Activated CD8-positive, alpha-beta T cell treated with anti-CD3 and anti-CD28 coated beads, Interleukin-2, amount 10 ng/mL, durations not matched to agents 7 days and 5 days (primary cell): Measurements from ENCODE around the gene SHROOM2. TPM values are rescaled to one million over a fixed set of nuclear protein-coding genes. Genes with fewer than 3 reads are reported as not detected.
A peak's percentile ranks its signal among the peaks of the same experiment; 100 is the strongest.

Experiments used
- ATAC-seq: fragments of 150-1000 bp; cut with Tn5 transposase; one replicate; pipeline ENCODE4 v1.10.0; 2021; ENCODE audit warnings: moderate library complexity
- CTCF ChIA-PET: fragments of 350-600 bp; sonication (Branson Sonifier 250); formaldehyde crosslinking; loops from one replicate; lab custom pipeline; 2021; ENCODE audit warnings: antibody characterized with exemption; lab: Charles Lee
- POLR2A ChIA-PET: fragments of 350-600 bp; sonication (Branson Sonifier 250); formaldehyde crosslinking; loops from one replicate; lab custom pipeline; 2021; ENCODE audit warnings: antibody characterized with exemption; lab: Charles Lee
- DNase-seq: peaks from one replicate; pipeline ENCODE4 v3.0.0-alpha.2; 2020
- H3K27ac Mint-ChIP-seq: one replicate; pipeline ENCODE4 v1.8.0; 2021; ENCODE audit warnings: mild to moderate bottlenecking, mixed read lengths
- H3K27me3 Mint-ChIP-seq: one replicate; pipeline ENCODE4 v1.8.0; 2021; ENCODE audit warnings: low read depth, mixed read lengths
- H3K36me3 Mint-ChIP-seq: one replicate; pipeline ENCODE4 v1.8.0; 2021; ENCODE audit warnings: low read depth, mixed read lengths
- H3K4me1 Mint-ChIP-seq: one replicate; pipeline ENCODE4 v1.8.0; 2021; ENCODE audit warnings: low read depth, mixed read lengths
- H3K4me3 Mint-ChIP-seq: one replicate; pipeline ENCODE4 v1.8.0; 2021; ENCODE audit warnings: mild to moderate bottlenecking, mixed read lengths
- H3K9me3 Mint-ChIP-seq: one replicate; pipeline ENCODE4 v1.8.0; 2022; ENCODE audit warnings: mixed read lengths; ENCODE audit not compliant: insufficient read depth
- total RNA-seq, 2 experiments: library from RNA; stranded (reverse); gene quantifications; one replicate each; pipeline ENCODE4 v1.2.3, GENCODE V29; 2021

The SHROOM2 gene
- total RNA-seq, 2 experiments from 2014 or later: not detected

DNA sequence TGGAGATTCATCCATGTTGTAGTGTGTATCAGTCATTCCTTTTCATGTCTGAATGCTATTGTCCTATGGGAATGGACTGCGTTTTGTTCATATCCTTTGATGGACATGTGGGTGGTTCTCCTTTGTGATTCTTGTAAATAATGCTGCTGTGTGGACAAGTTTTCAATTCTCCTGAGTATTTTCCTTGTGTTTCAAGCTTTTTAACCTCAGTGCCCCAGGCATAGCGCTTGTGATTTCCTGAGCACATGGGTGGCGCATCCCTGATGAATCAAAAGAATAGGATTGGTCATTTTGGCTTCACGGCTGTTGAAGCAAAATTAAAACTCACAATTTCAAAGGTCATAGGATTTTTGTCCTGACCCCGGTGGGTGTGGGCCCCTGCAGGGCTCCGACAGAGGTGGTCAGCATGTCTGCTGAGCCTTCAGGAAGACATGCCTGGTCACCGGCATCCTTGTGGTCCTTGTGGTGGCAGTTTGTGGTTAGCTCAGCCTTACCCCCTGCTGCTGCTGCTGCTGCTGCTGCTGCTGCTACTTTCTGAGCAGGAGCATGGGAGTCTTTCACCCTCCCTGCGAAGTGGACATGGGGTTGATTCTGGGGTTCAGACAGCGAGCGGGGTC lies 30.0 kb downstream of the SHROOM2 start:
- CTCF ChIA-PET: no interaction called here
- no peak for ATAC-seq
- DNase-seq: no peak
- no peaks in the 10 kb centered on the region for H3K36me3 Mint-ChIP-seq
- peaks cover 13% of the 10 kb centered on the region for H3K27me3 Mint-ChIP-seq
- H3K4me1 Mint-ChIP-seq: peaks cover 3% of the 10 kb centered on the region
- no peak overlapping the region for H3K4me3 Mint-ChIP-seq
- no peak overlapping the region for H3K27ac Mint-ChIP-seq
- H3K9me3 Mint-ChIP-seq: no peaks in the 10 kb centered on the region
- POLR2A ChIA-PET: no interaction called here

DNA sequence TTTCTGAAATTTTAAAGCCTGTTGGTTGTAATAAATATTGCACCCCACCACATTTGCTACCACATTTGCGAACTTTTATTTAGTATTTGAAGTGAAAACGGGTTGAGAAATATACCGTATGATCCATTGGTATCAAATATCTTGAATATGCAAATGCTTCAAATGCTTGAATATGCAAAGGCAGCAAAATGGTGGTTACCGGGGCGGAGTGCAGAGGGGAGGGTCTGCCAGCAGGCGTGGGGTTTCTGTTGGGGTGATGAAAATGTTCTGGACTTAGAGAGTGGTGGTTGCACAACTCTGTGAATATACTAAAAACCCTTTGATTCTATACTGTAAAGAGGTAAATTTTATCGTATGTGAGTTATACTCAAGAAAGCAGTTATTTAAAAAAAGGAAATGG lies 35.3 kb downstream of the SHROOM2 start:
- Mint-ChIP-seq H3K9me3 (no peaks in the 10 kb centered on the region), H3K27ac (no peak overlapping the region), H3K4me3 (no peak overlapping the region), H3K27me3 (peaks cover 6% of the 10 kb centered on the region), H3K4me1 (peaks cover 2% of the 10 kb centered on the region), H3K36me3 (no peaks in the 10 kb centered on the region)
- ChIA-PET CTCF (no interaction called here), POLR2A (no interaction called here)
- ATAC-seq (no peak), DNase-seq (no peak)

DNA sequence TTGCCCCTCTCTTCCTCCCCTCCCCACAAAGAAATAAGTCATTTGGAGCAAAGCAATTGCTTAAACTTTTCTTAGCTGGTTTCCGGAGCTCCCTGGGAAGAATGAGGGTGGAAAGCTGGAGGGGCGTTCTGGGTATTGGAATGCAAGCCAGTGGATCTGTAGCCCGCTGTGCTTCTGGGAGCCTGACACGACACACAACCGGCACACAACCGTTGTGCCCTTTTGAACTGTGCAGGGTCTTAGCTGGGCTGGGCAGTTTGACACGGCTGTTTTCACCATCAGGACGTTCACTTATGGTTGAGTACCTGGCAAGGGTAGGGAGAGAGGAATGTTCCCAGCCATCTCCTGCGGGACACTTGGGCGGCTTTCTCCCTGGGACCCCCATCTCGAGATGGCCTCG lies 38.3 kb downstream of the SHROOM2 start:
- Mint-ChIP-seq H3K4me1 (no peaks in the 10 kb centered on the region), H3K27ac (no peak overlapping the region), H3K36me3 (no peaks in the 10 kb centered on the region), H3K27me3 (no peaks in the 10 kb centered on the region), H3K9me3 (no peaks in the 10 kb centered on the region), H3K4me3 (no peak overlapping the region)
- ATAC-seq (no peak), DNase-seq (no peak)
- CTCF ChIA-PET: no interaction called here
- POLR2A ChIA-PET: no interaction called here

DNA sequence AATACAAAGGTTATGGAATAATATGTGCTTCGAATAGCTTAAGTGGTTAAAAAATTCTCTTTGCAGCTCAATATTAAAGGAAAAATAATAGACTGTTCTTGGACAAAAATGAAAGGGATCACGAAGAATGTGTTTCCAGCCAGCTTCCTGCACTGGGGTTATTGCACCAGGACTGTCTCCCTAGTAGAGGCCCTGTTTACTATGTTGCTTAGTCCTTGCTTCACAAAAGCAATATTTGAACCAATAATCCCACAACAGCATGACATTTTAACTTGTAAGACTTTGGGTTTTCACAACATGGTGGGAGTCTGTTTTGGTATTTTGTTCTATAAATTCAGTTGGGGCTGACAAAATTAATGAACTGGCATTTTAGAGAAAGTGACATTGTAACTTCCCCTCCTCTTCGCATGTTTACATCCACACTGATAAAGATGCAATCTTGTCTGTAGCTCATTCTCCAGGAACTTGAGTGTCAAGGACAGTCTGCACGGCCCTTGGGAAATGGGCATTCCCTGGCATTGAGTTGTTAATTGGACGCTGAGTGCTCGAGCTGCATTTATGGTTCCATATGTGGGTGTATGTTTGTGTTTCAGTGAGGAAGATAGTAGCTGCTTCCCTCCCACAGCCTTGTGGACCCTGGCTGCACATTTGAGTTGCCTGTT lies 39.0 kb downstream of the SHROOM2 start:
- Mint-ChIP-seq H3K36me3 (no peaks in the 10 kb centered on the region), H3K4me3 (no peak overlapping the region), H3K27me3 (no peaks in the 10 kb centered on the region), H3K4me1 (peaks cover 2% of the 10 kb centered on the region), H3K27ac (no peak overlapping the region), H3K9me3 (no peaks in the 10 kb centered on the region)
- ChIA-PET CTCF (no interaction called here), POLR2A (no interaction called here)
- ATAC-seq: no peak
- no peak for DNase-seq

DNA sequence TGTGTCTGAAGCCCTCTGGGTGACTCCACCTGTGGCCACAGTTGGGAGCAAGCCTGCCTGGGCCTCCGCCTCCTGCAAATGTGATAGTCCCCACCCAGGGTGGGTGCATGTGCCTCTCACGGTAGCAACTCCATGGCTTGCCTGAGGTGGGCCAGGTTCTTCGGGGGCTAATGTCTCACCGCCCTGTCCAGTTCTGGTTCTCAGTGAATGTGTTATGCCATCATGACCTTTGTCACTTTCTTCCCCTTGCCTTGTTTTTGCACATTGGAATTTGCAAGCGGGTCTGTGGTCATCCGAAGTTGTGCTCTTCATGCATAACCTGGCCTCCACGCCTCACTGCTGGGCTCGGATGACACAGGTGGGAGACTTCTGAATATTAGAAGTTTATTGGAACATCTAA lies 39.7 kb downstream of the SHROOM2 start:
- Mint-ChIP-seq H3K27ac (no peak overlapping the region), H3K4me1 (peaks cover 2% of the 10 kb centered on the region), H3K27me3 (no peaks in the 10 kb centered on the region), H3K9me3 (no peaks in the 10 kb centered on the region), H3K4me3 (no peak overlapping the region), H3K36me3 (no peaks in the 10 kb centered on the region)
- no peak for DNase-seq
- CTCF ChIA-PET: no interaction called here
- POLR2A ChIA-PET: no interaction called here
- ATAC-seq: no peak

DNA sequence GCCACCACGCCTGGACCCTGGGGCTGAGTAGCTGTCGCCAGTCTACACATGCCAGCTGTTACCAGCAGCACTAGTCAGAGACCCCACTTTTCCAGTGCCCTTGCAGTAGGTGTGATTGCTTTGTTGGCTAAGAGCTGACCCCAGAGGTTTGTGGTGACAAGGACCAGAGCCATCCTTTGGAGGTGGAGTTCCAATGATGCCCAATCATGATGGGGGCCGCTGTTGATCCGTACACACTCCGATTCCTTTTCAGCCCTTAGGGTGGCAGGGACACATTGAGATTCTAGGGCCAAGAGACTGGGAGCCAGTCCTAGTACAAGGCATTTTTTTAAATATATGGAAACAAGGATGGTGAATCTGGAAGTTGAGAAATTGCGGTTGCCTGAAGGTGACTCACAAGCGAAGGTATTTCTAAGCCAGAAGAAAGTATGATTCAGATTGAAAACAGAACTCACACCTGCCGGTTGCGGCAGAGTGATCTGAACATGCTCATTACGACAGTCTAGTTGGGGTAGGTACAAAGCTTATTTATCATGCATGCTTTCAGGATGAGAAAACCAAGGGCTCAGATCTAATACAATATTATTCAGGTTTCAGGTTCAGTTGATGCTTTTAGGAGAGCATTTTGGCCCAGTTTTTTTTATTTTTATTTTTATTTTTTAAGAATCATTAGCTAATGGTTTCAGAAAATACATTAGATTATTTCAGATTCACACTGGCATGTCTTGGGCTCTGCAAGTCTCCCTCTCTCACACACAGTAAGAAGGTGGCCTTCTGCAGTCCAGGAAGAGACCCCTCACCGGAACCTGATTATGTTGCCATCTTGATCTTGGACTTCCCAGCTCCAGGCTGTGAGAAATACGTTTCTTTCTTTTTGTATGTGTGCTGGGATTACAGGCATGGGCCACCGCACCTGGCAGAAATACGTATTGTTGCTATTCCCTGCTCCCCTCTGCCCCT lies 43.4 kb downstream of the SHROOM2 start:
- Mint-ChIP-seq H3K27me3 (peaks cover 2% of the 10 kb centered on the region), H3K4me3 (no peak overlapping the region), H3K4me1 (peaks cover 8% of the 10 kb centered on the region), H3K27ac (no peak overlapping the region), H3K9me3 (no peaks in the 10 kb centered on the region), H3K36me3 (no peaks in the 10 kb centered on the region)
- ATAC-seq: no peak
- POLR2A ChIA-PET: no interaction called here
- CTCF ChIA-PET: no interaction called here
- peak; percentile 20 for DNase-seq

DNA sequence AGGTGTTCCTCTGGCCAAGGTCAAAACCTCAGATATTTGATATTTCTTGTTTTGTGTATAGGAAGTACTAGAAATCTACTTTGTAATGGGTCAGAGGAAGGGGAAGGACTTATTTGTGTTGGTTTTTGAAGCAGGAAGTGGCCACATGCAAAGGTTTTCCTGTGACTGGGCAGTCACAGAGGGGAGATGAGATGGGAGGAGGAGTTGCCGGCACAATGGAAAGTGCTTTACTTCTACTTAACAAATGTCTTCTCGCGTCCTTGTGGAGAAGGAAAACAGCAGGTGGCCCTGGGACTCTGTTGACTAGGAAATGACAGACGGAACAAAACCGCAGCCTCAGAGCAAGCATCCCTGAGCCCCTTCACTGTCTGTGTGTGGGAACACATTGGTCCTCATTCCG lies 46.6 kb downstream of the SHROOM2 start:
- POLR2A ChIA-PET: no interaction called here
- H3K9me3 Mint-ChIP-seq: no peaks in the 10 kb centered on the region

DNA sequence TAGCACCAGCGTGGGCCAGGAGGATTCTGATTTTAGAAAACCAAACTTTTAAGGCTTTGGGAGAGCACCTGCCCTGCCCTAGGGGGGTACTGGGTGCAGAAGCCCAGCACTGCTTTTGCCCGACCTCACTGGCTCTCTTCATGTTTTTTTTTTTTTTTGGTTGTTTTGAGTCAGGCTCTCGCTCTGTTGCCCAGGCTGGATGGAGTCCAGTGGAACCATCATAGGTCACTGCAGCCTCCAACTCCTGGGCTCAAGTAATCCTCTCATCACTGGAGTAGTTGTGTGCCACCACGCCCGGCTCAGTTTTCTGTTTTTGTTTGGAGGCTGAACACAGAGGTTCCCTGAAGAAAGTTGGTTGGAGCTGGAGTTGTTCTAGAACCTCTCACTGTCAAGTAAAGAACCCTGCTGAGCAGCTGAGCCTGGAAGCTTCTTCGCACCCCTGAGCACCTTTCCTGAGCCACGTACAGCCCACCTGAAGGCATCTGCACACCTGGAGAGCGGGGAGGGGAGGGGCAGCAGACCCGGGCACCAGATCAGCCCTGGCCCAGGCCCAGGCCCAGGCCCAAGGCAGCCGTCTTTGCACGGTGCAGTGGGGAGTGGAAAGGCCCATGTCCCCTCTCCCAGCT lies 49.5 kb downstream of the SHROOM2 start:
- Mint-ChIP-seq H3K9me3 (no peaks in the 10 kb centered on the region), H3K27ac (no peak overlapping the region), H3K27me3 (peaks cover 5% of the 10 kb centered on the region), H3K4me1 (peaks cover 6% of the 10 kb centered on the region), H3K4me3 (no peak overlapping the region), H3K36me3 (no peaks in the 10 kb centered on the region)
- ChIA-PET CTCF (no interaction called here), POLR2A (no interaction called here)
- no peak for DNase-seq
- no peak for ATAC-seq

More for the DNA sequence above, 46.6 kb downstream of the SHROOM2 start:
- CTCF ChIA-PET: no interaction called here
- Mint-ChIP-seq H3K4me1 (peaks cover 8% of the 10 kb centered on the region), H3K36me3 (no peaks in the 10 kb centered on the region), H3K4me3 (no peak overlapping the region), H3K27ac (no peak overlapping the region), H3K27me3 (peaks cover 2% of the 10 kb centered on the region)
- ATAC-seq (no peak), DNase-seq (no peak)

DNA sequence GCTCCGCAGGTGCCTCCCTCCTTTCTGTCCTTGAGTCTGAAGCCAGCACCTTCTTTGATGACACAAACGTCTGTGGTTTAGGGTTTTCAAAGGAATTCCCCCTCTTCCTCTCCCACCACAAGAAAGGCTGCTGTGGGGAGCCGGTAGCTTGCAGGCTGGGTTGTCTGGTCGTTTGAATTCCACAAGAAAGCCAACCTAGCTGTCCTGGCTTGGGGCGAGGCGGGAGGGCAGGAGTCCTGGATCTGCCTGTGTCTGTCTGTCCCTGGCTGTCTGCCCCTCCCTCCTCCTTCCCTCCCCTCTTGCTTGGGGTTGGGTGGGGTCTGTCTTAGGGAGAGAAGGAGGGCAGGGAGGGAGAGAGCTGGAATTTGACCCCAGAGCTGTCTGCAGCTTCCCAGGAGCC lies 56.3 kb downstream of the SHROOM2 start:
- H3K4me1 Mint-ChIP-seq: peaks cover 6% of the 10 kb centered on the region
- H3K9me3 Mint-ChIP-seq: no peaks in the 10 kb centered on the region
- DNase-seq (no peak), ATAC-seq (no peak)
- H3K36me3 Mint-ChIP-seq: no peaks in the 10 kb centered on the region
- no peak overlapping the region for H3K4me3 Mint-ChIP-seq
- no peak overlapping the region for H3K27ac Mint-ChIP-seq
- H3K27me3 Mint-ChIP-seq: peaks cover 5% of the 10 kb centered on the region
- CTCF ChIA-PET: no interaction called here
- POLR2A ChIA-PET: no interaction called here

DNA sequence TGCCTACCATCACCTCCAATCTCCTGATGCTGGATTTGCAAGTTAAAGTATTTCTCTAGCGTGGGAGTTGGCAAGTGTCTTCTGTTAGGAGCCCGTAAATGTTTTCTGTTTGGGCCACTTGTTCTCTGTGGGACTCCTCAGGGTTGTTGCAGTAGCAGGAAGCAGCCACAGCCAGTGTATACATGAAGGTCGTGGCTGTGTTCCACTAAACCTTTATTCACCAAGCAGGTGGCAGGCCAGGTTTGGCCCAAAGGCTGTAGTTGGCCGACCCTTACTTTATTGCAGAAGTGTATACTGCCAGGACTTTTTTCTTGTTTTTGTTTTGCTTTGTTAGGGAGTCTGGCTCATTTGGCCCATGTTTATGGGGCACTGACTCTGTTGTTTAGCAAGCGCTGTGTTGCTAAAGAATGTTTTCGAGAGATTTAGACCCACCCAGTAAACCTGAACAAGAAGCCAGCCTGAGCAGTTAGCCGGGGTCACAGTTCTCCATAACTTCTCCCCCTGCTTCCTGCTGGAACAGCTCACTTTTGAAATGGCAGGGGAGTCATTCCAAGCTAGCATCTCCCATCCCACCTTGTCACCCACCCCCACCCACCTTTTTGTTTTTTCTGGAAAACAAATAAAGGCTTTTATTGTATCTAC lies 58.8 kb downstream of the SHROOM2 start:
- CTCF ChIA-PET: no interaction called here
- peaks cover 6% of the 10 kb centered on the region for H3K4me1 Mint-ChIP-seq
- POLR2A ChIA-PET: no interaction called here
- DNase-seq (no peak), ATAC-seq (no peak)
- no peak overlapping the region for H3K4me3 Mint-ChIP-seq
- no peaks in the 10 kb centered on the region for H3K36me3 Mint-ChIP-seq
- H3K27me3 Mint-ChIP-seq: peaks cover 4% of the 10 kb centered on the region
- no peaks in the 10 kb centered on the region for H3K9me3 Mint-ChIP-seq
- no peak overlapping the region for H3K27ac Mint-ChIP-seq

DNA sequence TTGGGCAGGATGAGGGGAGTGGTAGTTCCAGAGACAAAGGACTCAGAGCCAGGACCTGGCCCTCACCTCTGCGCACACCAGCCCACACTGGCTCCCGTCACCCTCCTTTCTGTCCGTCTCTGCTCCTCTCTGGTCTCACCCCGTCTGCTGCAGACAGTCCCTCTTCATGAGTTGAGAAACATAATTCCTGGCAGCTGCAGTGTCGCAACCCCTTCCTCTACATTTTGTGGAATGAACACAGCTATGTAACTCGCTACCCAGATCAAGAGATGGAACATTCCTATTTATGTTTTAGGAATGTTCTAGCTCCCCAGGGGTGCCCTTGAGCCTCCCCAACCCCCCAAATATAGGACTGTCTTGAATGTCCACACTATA lies 59.3 kb downstream of the SHROOM2 start:
- Mint-ChIP-seq H3K4me3 (no peak overlapping the region), H3K9me3 (no peaks in the 10 kb centered on the region), H3K27me3 (peaks cover 4% of the 10 kb centered on the region), H3K4me1 (peaks cover 6% of the 10 kb centered on the region), H3K27ac (no peak overlapping the region), H3K36me3 (no peaks in the 10 kb centered on the region)
- CTCF ChIA-PET: no interaction called here
- POLR2A ChIA-PET: no interaction called here
- no peak for DNase-seq
- ATAC-seq: no peak
